ENCODE results near the gene GLS.
"Not testable (repeated sequence)": the region's sequence is repeated elsewhere in the genome, so short reads cannot be mapped to it uniquely, and the experiment has no call there.

GLS gene

GRCh38 chr2:190938771-190939335 lies 58.2 kb downstream of the GLS start:
- DNase-seq: no peak

GRCh38 chr2:190940454-190940853 lies 59.8 kb downstream of the GLS start:
- DNase-seq: no peak

- DNase-seq: no peak
Observed at GRCh38 chr2:190941571-190941970, 61.0 kb downstream of the GLS start.

- no peak for DNase-seq
Observed at GRCh38 chr2:190942697-190943096, 62.1 kb downstream of the GLS start.

GRCh38 chr2:190943706-190944105 lies 63.1 kb downstream of the GLS start:
- DNase-seq: no peak

GRCh38 chr2:190947141-190947540 lies 66.5 kb downstream of the GLS start:
- DNase-seq: no peak

- DNase-seq: peak; percentile 64
Observed at GRCh38 chr2:190947711-190948251, 67.2 kb downstream of the GLS start.

- DNase-seq: no peak
Observed at GRCh38 chr2:190948671-190949070, 68.0 kb downstream of the GLS start.

GRCh38 chr2:190950566-190950991 lies 70.0 kb downstream of the GLS start:
- no peak for DNase-seq

GRCh38 chr2:190953257-190953656 lies 72.6 kb downstream of the GLS start:
- DNase-seq: no peak

- DNase-seq: no peak
Observed at GRCh38 chr2:190959911-190960788, 79.5 kb downstream of the GLS start.

GRCh38 chr2:190961117-190961516 lies 80.5 kb downstream of the GLS start:
- not testable (repeated sequence) for DNase-seq

GRCh38 chr2:190961918-190962487 lies 81.4 kb downstream of the GLS start:
- no peak for DNase-seq

GRCh38 chr2:190963088-190963487 lies 82.5 kb downstream of the GLS start:
- no peak for DNase-seq

GRCh38 chr2:190964170-190964795 lies 83.7 kb downstream of the GLS start:
- DNase-seq: no peak

GRCh38 chr2:190965580-190966222 lies 85.1 kb downstream of the GLS start:
- DNase-seq: peak; percentile 48

GRCh38 chr2:190968522-190968921 lies 87.9 kb downstream of the GLS start:
- no peak for DNase-seq

GRCh38 chr2:190970160-190970559 lies 89.5 kb downstream of the GLS start:
- no peak for DNase-seq

GRCh38 chr2:190970873-190971506 lies 90.4 kb downstream of the GLS start:
- DNase-seq: no peak

GRCh38 chr2:190972213-190972612 lies 91.6 kb downstream of the GLS start:
- no peak for DNase-seq

GRCh38 chr2:190972846-190973245 lies 92.2 kb downstream of the GLS start:
- no peak for DNase-seq

- DNase-seq: no peak
Observed at GRCh38 chr2:190973262-190973661, 92.6 kb downstream of the GLS start.
